C4-2B (cell line): ENCODE data around the gene RAE1.

Experiments
- CTCF ChIP-seq: fragments of 450-650 bp; conservative IDR thresholded peaks from 2 replicates; pipeline ENCODE4 v1.5.1; 2017; ENCODE audit warnings: mild to moderate bottlenecking
- ZFX ChIP-seq: fragments of 450-650 bp; IDR thresholded peaks from 2 replicates; pipeline ENCODE4 v1.6.1; 2017

GRCh38 chr20:57392512-57393271, 41.6 kb downstream of the RAE1 start:
- TF ChIP-seq CTCF (no peak), ZFX (no peak)
